GM23338 (cell line): ENCODE measurements around the gene SLC6A18. TPM values are rescaled to one million over a fixed set of nuclear protein-coding genes. Genes with fewer than 3 reads are reported as not detected.

Experiments used
- ATAC-seq: fragments of 200-7000 bp; cut with Tn5 transposase; 3 replicates; pipeline ENCODE4 v1.9.1; 2020
- DNase-seq: peaks from one replicate; pipeline ENCODE4 v3.0.0-alpha.2; 2015; ENCODE audit warnings: low spot score
- H2AFZ ChIP-seq: fragments of 200-600 bp; sonication (generic); 2 replicates; pipeline ENCODE4 v1.8.0; 2016; ENCODE audit warnings: antibody characterized with exemption, mild to moderate bottlenecking, moderate library complexity
- H3F3A ChIP-seq: fragments of 200-600 bp; sonication (generic); replicated peaks from 2 replicates; pipeline ENCODE4 v1.8.0; 2017; ENCODE audit warnings: antibody characterized with exemption, mixed run types, low read depth
- H3K27ac ChIP-seq: fragments of 200-600 bp; sonication (generic); 2 replicates; pipeline ENCODE4 v1.6.1; 2016; ENCODE audit warnings: low read depth
- H3K27me3 ChIP-seq: fragments of 200-600 bp; sonication (generic); 2 replicates; pipeline ENCODE4 v1.8.0; 2016; ENCODE audit warnings: mild to moderate bottlenecking, mixed run types, moderate library complexity; ENCODE audit not compliant: insufficient read depth
- H3K36me3 ChIP-seq: fragments of 200-600 bp; sonication (generic); 2 replicates; pipeline ENCODE4 v1.8.0; 2016; ENCODE audit warnings: mild to moderate bottlenecking; ENCODE audit not compliant: insufficient read depth
- H3K4me1 ChIP-seq: fragments of 200-600 bp; sonication (generic); 2 replicates; pipeline ENCODE4 v1.8.0; 2016; ENCODE audit warnings: mild to moderate bottlenecking, moderate library complexity; ENCODE audit not compliant: insufficient read depth
- H3K4me2 ChIP-seq: fragments of 200-600 bp; sonication (generic); 2 replicates; pipeline ENCODE4 v1.7.1; 2017; ENCODE audit warnings: mixed run types
- H3K4me3 ChIP-seq: fragments of 200-600 bp; sonication (generic); 2 replicates; pipeline ENCODE4 v1.6.1; 2016; ENCODE audit warnings: mixed run types
- H3K79me2 ChIP-seq: fragments of 200-600 bp; sonication (generic); replicated peaks from 2 replicates; pipeline ENCODE4 v1.8.0; 2017; ENCODE audit warnings: mild to moderate bottlenecking; ENCODE audit not compliant: insufficient read depth
- H3K9me2 ChIP-seq: fragments of 200-600 bp; sonication (generic); 2 replicates; pipeline ENCODE4 v1.8.0; 2017; ENCODE audit not compliant: insufficient read depth
- H4K20me1 ChIP-seq: fragments of 200-600 bp; sonication (generic); replicated peaks from 2 replicates; pipeline ENCODE4 v1.8.0; 2017; ENCODE audit warnings: mild to moderate bottlenecking; ENCODE audit not compliant: insufficient read depth
- H3K27ac Mint-ChIP-seq: 2 replicates; pipeline ENCODE4 v1.8.0; 2020; ENCODE audit warnings: inconsistent platforms, mild to moderate bottlenecking, moderate library complexity, mixed read lengths
- H3K27me3 Mint-ChIP-seq: 3 replicates; pipeline ENCODE4 v1.8.0; 2022; ENCODE audit warnings: low read depth, mild to moderate bottlenecking, moderate library complexity, mixed read lengths, inconsistent platforms; ENCODE audit not compliant: insufficient read depth, poor library complexity
- H3K36me3 Mint-ChIP-seq: 3 replicates; pipeline ENCODE4 v1.8.0; 2021; ENCODE audit warnings: low read depth, mild to moderate bottlenecking, inconsistent platforms, moderate library complexity, mixed read lengths
- H3K4me1 Mint-ChIP-seq: 3 replicates; pipeline ENCODE4 v1.8.0; 2020; ENCODE audit warnings: mild to moderate bottlenecking, inconsistent platforms, mixed read lengths
- H3K4me3 Mint-ChIP-seq: 3 replicates; pipeline ENCODE4 v1.8.0; 2021; ENCODE audit warnings: moderate library complexity, mild to moderate bottlenecking, inconsistent platforms, mixed read lengths
- H3K9me3 Mint-ChIP-seq: 3 replicates; pipeline ENCODE4 v1.8.0; 2020; ENCODE audit warnings: moderate library complexity, mild to moderate bottlenecking, inconsistent platforms, mixed read lengths
- CREB1 ChIP-seq: fragments of 250-450 bp; sonication (Bioruptor Pico); IDR thresholded peaks from 2 replicates; pipeline ENCODE4 v1.5.0; 2020; ENCODE audit warnings: low read depth, mild to moderate bottlenecking, moderate library complexity
- EZH2 ChIP-seq: fragments of 200-600 bp; sonication (generic); IDR thresholded peaks from one replicate; pipeline ENCODE4 v1.8.0; 2017; ENCODE audit warnings: antibody characterized with exemption, mild to moderate bottlenecking, low read depth; ENCODE audit not compliant: unreplicated experiment
- EZH2phosphoT487 ChIP-seq: fragments of 200-600 bp; sonication (generic); IDR thresholded peaks from one replicate; pipeline ENCODE4 v1.8.1; 2018; ENCODE audit warnings: antibody characterized with exemption; ENCODE audit not compliant: unreplicated experiment
- JUNB ChIP-seq: IDR thresholded peaks from one replicate; pipeline ENCODE4 v1.6.1; 2016; ENCODE audit warnings: antibody characterized with exemption; ENCODE audit not compliant: unreplicated experiment
- NANOG ChIP-seq: IDR thresholded peaks from 2 replicates; pipeline ENCODE4 v1.6.1; 2016; ENCODE audit warnings: antibody characterized with exemption, borderline replicate concordance
- POLR2AphosphoS5 ChIP-seq: IDR thresholded peaks from 2 replicates; pipeline ENCODE4 v1.6.1; 2016; ENCODE audit warnings: antibody characterized with exemption, low read depth
- STAT1 ChIP-seq: IDR thresholded peaks from one replicate; pipeline ENCODE4 v1.6.1; 2016; ENCODE audit warnings: antibody characterized with exemption; ENCODE audit not compliant: unreplicated experiment
- ZNF114 ChIP-seq: fragments of 250-450 bp; sonication (Bioruptor Pico); IDR thresholded peaks from 2 replicates; pipeline ENCODE4 v1.5.0; 2020; ENCODE audit warnings: mild to moderate bottlenecking, moderate library complexity
- polyA plus RNA-seq: library from polyadenylated mRNA; unstranded; fragments of >200 nt; fragmentation: Nextera tagmentation; extraction: Ambion mirVana; gene quantifications from 2 replicates; pipeline ENCODE4 v1.2.1, GENCODE V29; 2016
- total RNA-seq: library from RNA; depleted of rRNA; stranded (reverse); fragments of >200 nt; shearing (Covaris generic); gene quantifications from 2 replicates; pipeline ENCODE4 v1.2.3, GENCODE V29; 2014
- TF ChIP-seq, protein P1 (sequence below): fragments of 250-450 bp; sonication (Bioruptor Pico); IDR thresholded peaks from 2 replicates; pipeline ENCODE4 v1.5.0; 2020; ENCODE audit warnings: mild to moderate bottlenecking, moderate library complexity
- TF ChIP-seq, protein P2 (sequence below): IDR thresholded peaks from one replicate; pipeline ENCODE4 v1.6.1; 2018; ENCODE audit warnings: antibody characterized with exemption; ENCODE audit not compliant: unreplicated experiment

Gene SLC6A18
- total and polyA plus RNA-seq, 2 experiments from 2014 or later, result not detected

DNA sequence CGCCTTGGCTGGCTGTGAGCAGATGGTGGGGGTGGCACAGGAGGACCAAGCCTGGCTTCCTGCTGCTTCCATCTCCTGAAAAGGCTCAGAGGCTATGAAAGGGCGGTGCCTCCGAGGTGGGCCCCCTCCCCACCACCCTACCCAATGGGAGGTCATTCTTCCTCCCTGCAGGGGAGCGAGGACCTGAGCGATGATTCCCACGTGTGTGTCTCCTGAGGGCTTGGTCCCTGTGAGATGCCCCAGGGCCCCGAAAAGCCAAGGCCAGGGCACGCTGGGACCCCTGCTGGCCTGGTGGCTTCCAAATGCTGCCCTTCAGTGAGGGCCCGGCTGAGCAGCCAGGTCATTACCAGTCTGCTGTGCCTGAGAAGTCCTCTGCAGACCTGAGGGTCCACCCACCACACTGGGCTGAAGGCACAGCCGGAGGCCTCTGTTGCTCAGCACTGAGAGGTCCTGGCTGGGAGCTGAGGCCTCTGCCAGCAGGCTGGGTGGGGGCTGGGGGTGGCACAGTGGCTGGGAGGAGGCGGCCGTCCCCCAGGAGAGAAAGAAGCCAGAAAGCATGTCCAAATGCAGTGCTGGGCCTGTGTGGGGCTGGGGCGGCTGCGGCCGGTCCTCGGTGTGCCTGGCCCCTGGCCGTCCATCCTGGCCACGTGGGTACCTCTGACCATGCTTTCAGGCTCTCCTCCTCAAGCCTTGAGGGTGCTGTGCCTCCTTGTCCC, 37.8 kb upstream of the SLC6A18 start:
- Histone ChIP-seq H3K4me3 (no peak overlapping the region), H3K79me2 (no peaks in the 10 kb centered on the region), H3K4me1 (no peaks in the 10 kb centered on the region), H3K36me3 (no peaks in the 10 kb centered on the region), H3K27ac (no peak overlapping the region), H3K9me2 (no peaks in the 10 kb centered on the region), H4K20me1 (no peaks in the 10 kb centered on the region), H3K4me2 (no peak overlapping the region), H3F3A (peaks cover 5% of the 10 kb centered on the region; the same call in 1 of the 2 replicates), H3K27me3 (no peaks in the 10 kb centered on the region), H2AFZ (no peak overlapping the region)
- DNase-seq (no peak), ATAC-seq (peak; percentile 25)
- no peaks in the 10 kb centered on the region for H3K9me3 Mint-ChIP-seq
- H3K4me3 Mint-ChIP-seq, result no peak overlapping the region
- H3K27ac Mint-ChIP-seq, result no peak overlapping the region
- no peaks in the 10 kb centered on the region for H3K4me1 Mint-ChIP-seq
- no peak for TF ChIP-seq STAT1
- TF ChIP-seq NANOG, result no peak
- no peak for TF ChIP-seq JUNB
- TF ChIP-seq, protein P1, sequence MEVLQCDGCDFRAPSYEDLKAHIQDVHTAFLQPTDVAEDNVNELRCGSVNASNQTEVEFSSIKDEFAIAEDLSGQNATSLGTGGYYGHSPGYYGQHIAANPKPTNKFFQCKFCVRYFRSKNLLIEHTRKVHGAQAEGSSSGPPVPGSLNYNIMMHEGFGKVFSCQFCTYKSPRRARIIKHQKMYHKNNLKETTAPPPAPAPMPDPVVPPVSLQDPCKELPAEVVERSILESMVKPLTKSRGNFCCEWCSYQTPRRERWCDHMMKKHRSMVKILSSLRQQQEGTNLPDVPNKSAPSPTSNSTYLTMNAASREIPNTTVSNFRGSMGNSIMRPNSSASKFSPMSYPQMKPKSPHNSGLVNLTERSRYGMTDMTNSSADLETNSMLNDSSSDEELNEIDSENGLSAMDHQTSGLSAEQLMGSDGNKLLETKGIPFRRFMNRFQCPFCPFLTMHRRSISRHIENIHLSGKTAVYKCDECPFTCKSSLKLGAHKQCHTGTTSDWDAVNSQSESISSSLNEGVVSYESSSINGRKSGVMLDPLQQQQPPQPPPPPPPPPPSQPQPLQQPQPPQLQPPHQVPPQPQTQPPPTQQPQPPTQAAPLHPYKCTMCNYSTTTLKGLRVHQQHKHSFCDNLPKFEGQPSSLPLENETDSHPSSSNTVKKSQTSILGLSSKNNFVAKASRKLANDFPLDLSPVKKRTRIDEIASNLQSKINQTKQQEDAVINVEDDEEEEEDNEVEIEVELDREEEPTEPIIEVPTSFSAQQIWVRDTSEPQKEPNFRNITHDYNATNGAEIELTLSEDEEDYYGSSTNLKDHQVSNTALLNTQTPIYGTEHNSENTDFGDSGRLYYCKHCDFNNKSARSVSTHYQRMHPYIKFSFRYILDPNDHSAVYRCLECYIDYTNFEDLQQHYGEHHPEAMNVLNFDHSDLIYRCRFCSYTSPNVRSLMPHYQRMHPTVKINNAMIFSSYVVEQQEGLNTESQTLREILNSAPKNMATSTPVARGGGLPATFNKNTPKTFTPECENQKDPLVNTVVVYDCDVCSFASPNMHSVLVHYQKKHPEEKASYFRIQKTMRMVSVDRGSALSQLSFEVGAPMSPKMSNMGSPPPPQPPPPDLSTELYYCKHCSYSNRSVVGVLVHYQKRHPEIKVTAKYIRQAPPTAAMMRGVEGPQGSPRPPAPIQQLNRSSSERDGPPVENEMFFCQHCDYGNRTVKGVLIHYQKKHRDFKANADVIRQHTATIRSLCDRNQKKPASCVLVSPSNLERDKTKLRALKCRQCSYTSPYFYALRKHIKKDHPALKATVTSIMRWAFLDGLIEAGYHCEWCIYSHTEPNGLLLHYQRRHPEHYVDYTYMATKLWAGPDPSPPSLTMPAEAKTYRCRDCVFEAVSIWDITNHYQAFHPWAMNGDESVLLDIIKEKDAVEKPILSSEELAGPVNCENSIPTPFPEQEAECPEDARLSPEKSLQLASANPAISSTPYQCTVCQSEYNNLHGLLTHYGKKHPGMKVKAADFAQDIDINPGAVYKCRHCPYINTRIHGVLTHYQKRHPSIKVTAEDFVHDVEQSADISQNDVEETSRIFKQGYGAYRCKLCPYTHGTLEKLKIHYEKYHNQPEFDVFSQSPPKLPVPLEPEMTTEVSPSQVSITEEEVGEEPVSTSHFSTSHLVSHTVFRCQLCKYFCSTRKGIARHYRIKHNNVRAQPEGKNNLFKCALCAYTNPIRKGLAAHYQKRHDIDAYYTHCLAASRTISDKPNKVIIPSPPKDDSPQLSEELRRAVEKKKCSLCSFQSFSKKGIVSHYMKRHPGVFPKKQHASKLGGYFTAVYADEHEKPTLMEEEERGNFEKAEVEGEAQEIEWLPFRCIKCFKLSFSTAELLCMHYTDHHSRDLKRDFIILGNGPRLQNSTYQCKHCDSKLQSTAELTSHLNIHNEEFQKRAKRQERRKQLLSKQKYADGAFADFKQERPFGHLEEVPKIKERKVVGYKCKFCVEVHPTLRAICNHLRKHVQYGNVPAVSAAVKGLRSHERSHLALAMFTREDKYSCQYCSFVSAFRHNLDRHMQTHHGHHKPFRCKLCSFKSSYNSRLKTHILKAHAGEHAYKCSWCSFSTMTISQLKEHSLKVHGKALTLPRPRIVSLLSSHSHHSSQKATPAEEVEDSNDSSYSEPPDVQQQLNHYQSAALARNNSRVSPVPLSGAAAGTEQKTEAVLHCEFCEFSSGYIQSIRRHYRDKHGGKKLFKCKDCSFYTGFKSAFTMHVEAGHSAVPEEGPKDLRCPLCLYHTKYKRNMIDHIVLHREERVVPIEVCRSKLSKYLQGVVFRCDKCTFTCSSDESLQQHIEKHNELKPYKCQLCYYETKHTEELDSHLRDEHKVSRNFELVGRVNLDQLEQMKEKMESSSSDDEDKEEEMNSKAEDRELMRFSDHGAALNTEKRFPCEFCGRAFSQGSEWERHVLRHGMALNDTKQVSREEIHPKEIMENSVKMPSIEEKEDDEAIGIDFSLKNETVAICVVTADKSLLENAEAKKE (CRISPR knock-in tag), result no peak
- peaks cover 9% of the 10 kb centered on the region for H3K27me3 Mint-ChIP-seq
- no peaks in the 10 kb centered on the region for H3K36me3 Mint-ChIP-seq

DNA sequence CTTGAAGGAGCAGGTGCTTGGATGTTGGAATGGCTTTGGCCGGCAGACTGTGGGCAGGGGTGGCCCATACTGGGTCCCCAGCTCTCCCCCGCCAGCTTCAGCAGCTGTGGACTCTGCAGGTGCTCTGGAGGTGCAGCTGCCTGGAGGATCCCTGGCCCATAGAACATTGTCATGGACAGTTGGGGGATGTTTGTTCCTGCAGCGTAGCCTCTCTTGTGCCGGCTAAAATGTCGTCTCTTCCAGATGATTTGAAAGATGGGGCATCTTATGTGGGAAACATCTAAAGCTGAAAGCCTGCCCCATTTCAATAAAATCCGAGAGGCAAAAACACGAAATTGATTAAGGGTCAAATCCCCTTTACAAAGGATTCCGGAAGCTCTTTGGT, 37.2 kb upstream of the SLC6A18 start:
- Histone ChIP-seq H4K20me1 (no peaks in the 10 kb centered on the region), H3F3A (peaks cover 5% of the 10 kb centered on the region; the same call in 1 of the 2 replicates), H3K27ac (no peak overlapping the region), H3K36me3 (no peaks in the 10 kb centered on the region), H3K79me2 (no peaks in the 10 kb centered on the region), H3K4me1 (no peaks in the 10 kb centered on the region), H3K9me2 (no peaks in the 10 kb centered on the region), H3K4me3 (no peak overlapping the region), H3K4me2 (no peak overlapping the region), H3K27me3 (no peaks in the 10 kb centered on the region), H2AFZ (no peak overlapping the region)
- DNase-seq (no peak), ATAC-seq (no peak)
- TF ChIP-seq EZH2phosphoT487 (no peak), ZNF114 (no peak), STAT1 (no peak), CREB1 (CRISPR knock-in tag) (no peak), EZH2 (no peak), POLR2AphosphoS5 (no peak)
- TF ChIP-seq, protein P2, sequence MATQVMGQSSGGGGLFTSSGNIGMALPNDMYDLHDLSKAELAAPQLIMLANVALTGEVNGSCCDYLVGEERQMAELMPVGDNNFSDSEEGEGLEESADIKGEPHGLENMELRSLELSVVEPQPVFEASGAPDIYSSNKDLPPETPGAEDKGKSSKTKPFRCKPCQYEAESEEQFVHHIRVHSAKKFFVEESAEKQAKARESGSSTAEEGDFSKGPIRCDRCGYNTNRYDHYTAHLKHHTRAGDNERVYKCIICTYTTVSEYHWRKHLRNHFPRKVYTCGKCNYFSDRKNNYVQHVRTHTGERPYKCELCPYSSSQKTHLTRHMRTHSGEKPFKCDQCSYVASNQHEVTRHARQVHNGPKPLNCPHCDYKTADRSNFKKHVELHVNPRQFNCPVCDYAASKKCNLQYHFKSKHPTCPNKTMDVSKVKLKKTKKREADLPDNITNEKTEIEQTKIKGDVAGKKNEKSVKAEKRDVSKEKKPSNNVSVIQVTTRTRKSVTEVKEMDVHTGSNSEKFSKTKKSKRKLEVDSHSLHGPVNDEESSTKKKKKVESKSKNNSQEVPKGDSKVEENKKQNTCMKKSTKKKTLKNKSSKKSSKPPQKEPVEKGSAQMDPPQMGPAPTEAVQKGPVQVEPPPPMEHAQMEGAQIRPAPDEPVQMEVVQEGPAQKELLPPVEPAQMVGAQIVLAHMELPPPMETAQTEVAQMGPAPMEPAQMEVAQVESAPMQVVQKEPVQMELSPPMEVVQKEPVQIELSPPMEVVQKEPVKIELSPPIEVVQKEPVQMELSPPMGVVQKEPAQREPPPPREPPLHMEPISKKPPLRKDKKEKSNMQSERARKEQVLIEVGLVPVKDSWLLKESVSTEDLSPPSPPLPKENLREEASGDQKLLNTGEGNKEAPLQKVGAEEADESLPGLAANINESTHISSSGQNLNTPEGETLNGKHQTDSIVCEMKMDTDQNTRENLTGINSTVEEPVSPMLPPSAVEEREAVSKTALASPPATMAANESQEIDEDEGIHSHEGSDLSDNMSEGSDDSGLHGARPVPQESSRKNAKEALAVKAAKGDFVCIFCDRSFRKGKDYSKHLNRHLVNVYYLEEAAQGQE, result no peak
- Mint-ChIP-seq H3K4me3 (no peak overlapping the region), H3K27me3 (peaks cover 9% of the 10 kb centered on the region), H3K4me1 (no peaks in the 10 kb centered on the region), H3K36me3 (no peaks in the 10 kb centered on the region), H3K27ac (no peak overlapping the region), H3K9me3 (no peaks in the 10 kb centered on the region)
